Measurements from ENCODE around the gene TATDN2.

Gene TATDN2

DNA sequence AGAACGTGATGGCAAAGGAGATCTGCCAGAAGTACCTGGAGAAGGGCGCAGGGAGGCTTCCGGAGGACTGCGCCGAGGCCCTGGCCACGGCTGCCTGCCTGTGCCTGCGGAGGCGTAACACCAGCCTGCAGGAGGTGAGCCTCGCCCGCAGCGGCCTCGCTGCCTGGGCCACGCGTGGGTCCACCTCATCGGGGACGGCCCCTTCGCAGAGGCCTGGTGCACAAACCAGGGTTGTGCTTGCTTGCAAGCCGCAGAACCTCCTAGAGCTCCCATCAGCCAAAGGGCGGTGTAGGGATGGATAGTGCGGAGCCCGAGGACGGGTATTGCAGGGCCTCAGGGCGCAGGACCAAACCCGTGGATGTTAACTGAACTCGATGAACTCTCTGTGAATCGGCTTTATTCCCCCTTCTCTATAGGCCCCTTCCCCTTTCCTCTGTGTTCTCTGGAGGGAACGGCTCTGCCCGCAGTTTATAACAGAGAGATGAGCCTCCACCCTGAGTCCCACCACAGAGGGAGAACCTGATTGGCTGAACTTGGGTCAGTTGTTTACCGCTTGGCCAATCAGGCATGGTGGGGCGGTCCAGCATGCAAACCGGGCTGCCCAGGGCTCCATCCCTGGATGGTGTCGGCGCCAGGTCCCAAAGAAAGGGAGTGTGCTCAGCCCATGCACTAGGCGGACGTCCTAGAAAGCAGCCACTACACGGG is 13.6 kb upstream of the TATDN2 start:
- TF ChIP-seq MAX (IDR thresholded peaks at IDR 0.05; ENCODE audit: low read depth, low read length) = no peak
- TF ChIP-seq, protein P1, sequence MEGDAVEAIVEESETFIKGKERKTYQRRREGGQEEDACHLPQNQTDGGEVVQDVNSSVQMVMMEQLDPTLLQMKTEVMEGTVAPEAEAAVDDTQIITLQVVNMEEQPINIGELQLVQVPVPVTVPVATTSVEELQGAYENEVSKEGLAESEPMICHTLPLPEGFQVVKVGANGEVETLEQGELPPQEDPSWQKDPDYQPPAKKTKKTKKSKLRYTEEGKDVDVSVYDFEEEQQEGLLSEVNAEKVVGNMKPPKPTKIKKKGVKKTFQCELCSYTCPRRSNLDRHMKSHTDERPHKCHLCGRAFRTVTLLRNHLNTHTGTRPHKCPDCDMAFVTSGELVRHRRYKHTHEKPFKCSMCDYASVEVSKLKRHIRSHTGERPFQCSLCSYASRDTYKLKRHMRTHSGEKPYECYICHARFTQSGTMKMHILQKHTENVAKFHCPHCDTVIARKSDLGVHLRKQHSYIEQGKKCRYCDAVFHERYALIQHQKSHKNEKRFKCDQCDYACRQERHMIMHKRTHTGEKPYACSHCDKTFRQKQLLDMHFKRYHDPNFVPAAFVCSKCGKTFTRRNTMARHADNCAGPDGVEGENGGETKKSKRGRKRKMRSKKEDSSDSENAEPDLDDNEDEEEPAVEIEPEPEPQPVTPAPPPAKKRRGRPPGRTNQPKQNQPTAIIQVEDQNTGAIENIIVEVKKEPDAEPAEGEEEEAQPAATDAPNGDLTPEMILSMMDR (IDR thresholded peaks at IDR 0.05; ENCODE audit: low read depth, low read length) = no peak
- TF ChIP-seq POLR2A (IDR thresholded peaks at IDR 0.05; ENCODE audit: extremely low read depth, insufficient read length) = no peak
- TF ChIP-seq MYC (IDR thresholded peaks at IDR 0.05; ENCODE audit: low read depth, low read length) = no peak

GRCh38 chr3:10235551-10235950 is 12.7 kb upstream of the TATDN2 start:
- TF ChIP-seq, protein P1 (IDR thresholded peaks at IDR 0.05; ENCODE audit: low read depth, low read length) = no peak
- TF ChIP-seq MYC (IDR thresholded peaks at IDR 0.05; ENCODE audit: low read depth, low read length) = no peak
- TF ChIP-seq POLR2A (IDR thresholded peaks at IDR 0.05; ENCODE audit: extremely low read depth, insufficient read length) = no peak
- TF ChIP-seq MAX (IDR thresholded peaks at IDR 0.05; ENCODE audit: low read depth, low read length) = no peak
- no peak for DNase-seq (ENCODE audit: low read depth)
- H3K4me3 ChIP-seq (ENCODE audit: low read depth, low read length) = no peak overlapping the region

More for the DNA sequence above, 13.6 kb upstream of the TATDN2 start:
- DNase-seq (ENCODE audit: low read depth) = peak; percentile 43
- no peak overlapping the region for H3K4me3 ChIP-seq (ENCODE audit: low read depth, low read length)

DNA sequence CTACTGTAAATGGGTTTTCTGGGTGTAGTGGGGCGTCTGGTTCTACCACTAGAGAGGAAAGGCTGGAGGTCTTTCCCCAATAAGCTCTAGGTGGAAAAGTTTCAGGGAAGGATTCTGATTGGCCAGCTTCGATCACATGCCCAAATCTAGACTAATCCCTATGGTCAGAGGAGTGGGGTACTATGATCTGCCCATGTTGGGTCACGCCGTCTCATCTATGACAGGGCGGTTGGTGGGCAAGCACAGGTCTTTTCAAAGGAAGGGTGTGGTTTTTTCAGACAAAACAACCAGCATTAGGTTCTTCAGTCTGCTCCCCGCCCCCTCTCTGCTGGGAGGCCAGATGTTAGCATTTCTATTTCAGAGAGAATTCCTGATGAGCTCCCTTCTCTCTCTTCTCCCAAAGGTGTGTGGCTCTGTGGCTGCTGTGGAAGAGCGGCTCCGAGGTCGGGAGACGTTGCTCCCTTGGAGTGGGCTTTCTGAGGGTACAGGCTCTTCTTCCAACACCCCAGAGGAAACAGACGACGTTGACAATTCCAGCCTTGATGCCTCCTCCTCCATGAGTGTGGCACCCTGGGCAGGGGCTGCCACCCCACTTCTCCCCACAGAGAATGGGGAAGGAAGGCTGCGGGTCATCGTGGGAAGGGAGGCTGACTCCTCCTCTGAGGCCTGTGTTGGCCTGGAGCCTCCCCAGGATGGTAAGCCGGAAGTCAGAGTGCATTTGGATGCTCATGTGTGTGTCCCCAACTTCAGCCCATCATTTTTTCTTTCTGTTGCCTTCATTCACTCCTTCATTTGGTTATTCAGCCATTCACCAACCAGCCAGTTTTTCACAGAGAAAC is 9.7 kb upstream of the TATDN2 start:
- TF ChIP-seq MAX (IDR thresholded peaks at IDR 0.05; ENCODE audit: low read depth, low read length) = peak; percentile 27; the same call in 1 of the 2 replicates
- TF ChIP-seq POLR2A (IDR thresholded peaks at IDR 0.05; ENCODE audit: extremely low read depth, insufficient read length) = no peak
- no peak overlapping the region for H3K4me3 ChIP-seq (ENCODE audit: low read depth, low read length)
- DNase-seq (ENCODE audit: low read depth) = peak; percentile 60

- TF ChIP-seq, protein P1 (IDR thresholded peaks at IDR 0.05; ENCODE audit: low read depth, low read length) = no peak
- TF ChIP-seq POLR2A (IDR thresholded peaks at IDR 0.05; ENCODE audit: extremely low read depth, insufficient read length) (no peak), MYC (IDR thresholded peaks at IDR 0.05; ENCODE audit: low read depth, low read length) (no peak), MAX (IDR thresholded peaks at IDR 0.05; ENCODE audit: low read depth, low read length) (no peak)
These were observed 7.5 kb upstream of the TATDN2 start for GRCh38 chr3:10240799-10241198.

DNA sequence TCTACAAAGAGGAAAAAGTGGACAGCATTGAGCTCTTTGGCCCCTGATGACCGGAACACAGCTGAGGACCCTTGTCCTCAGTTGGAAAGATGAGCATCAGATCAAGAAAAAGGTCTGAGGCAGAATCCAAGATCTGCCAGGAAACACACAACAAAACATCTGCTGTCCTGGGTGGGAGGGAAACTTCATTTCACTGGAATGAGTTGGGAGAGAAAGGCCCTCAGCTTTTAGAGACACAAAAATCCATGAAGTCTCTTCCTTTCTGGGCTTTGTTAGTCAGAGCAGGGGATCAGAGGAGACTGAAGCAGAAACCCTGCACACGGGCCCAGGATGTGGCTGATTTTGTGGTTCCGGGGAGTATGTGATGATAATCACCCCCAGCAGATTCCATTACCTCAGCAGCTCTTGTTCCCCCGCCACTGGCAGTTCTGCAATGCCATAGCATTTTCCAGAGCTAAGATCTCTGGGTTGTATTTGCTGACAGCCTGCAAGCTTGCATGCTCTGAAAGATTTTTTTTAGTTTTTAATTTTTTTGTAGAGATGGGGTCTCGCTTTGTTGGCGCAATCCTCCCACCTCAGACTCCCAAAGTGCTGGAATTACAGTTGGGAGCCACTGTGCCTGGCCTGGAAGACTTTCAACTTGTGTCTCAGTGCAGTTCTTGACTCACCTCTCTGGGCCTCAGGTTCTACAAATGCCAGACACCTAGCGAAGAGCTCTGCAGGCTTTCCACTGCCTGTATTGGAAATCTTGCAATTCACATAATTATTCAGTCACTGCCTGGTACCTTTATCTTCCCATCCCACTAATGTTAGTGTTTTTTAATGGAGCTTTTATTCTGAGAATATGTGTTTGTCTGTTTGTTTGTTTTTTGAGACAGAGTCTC is 5.8 kb upstream of the TATDN2 start:
- H3K4me3 ChIP-seq (ENCODE audit: low read depth, low read length) = no peak overlapping the region
- TF ChIP-seq, protein P1 (IDR thresholded peaks at IDR 0.05; ENCODE audit: low read depth, low read length) = no peak
- no peak for TF ChIP-seq MAX (IDR thresholded peaks at IDR 0.05; ENCODE audit: low read depth, low read length)
- peak; percentile 50; the same call in 1 of the 2 replicates for TF ChIP-seq MYC (IDR thresholded peaks at IDR 0.05; ENCODE audit: low read depth, low read length)
- no peak for TF ChIP-seq POLR2A (IDR thresholded peaks at IDR 0.05; ENCODE audit: extremely low read depth, insufficient read length)
- peak; percentile 95 for DNase-seq (ENCODE audit: low read depth)

More at GRCh38 chr3:10240799-10241198, 7.5 kb upstream of the TATDN2 start:
- peak; percentile 57 for DNase-seq (ENCODE audit: low read depth)
- no peak overlapping the region for H3K4me3 ChIP-seq (ENCODE audit: low read depth, low read length)

Measured in NB4 (cell line).